HG03095 (cell line): ENCODE results near the gene CTIF.

Experiments used
- ATAC-seq: cut with Tn5 transposase; IDR thresholded peaks from one replicate; pipeline ENCODE4 v1.9.1; 2021; ENCODE audit warnings: moderate library complexity; ENCODE audit not compliant: unreplicated experiment

CTIF gene

GRCh38 chr18:48781163-48781987 is 242.5 kb downstream of the CTIF start:
- no peak for ATAC-seq

- no peak for ATAC-seq
Observed at GRCh38 chr18:48781988-48782363, 243.1 kb downstream of the CTIF start.

- ATAC-seq: no peak
Observed at GRCh38 chr18:48782381-48782861, 243.6 kb downstream of the CTIF start.

- no peak for ATAC-seq
Observed at GRCh38 chr18:48783616-48784520, 245.0 kb downstream of the CTIF start.

GRCh38 chr18:48784656-48785055 is 245.8 kb downstream of the CTIF start:
- ATAC-seq: no peak

- ATAC-seq: peak; percentile 86
Observed at GRCh38 chr18:48785091-48785614, 246.3 kb downstream of the CTIF start.

- ATAC-seq: no peak
Observed at GRCh38 chr18:48785736-48786454, 247.1 kb downstream of the CTIF start.

GRCh38 chr18:48786455-48787202 is 247.8 kb downstream of the CTIF start:
- no peak for ATAC-seq

GRCh38 chr18:48787203-48788151 is 248.6 kb downstream of the CTIF start:
- ATAC-seq: no peak

GRCh38 chr18:48788373-48788772 is 249.5 kb downstream of the CTIF start:
- no peak for ATAC-seq

- ATAC-seq: no peak
Observed at GRCh38 chr18:48789259-48789812, 250.5 kb downstream of the CTIF start.

- ATAC-seq: no peak
Observed at GRCh38 chr18:48790226-48790863, 251.5 kb downstream of the CTIF start.

GRCh38 chr18:48790869-48791635 is 252.2 kb downstream of the CTIF start:
- ATAC-seq: no peak

GRCh38 chr18:48791636-48792105 is 252.8 kb downstream of the CTIF start:
- no peak for ATAC-seq

- ATAC-seq: no peak
Observed at GRCh38 chr18:48792141-48792540, 253.3 kb downstream of the CTIF start.

- ATAC-seq: no peak
Observed at GRCh38 chr18:48792611-48793380, 254.0 kb downstream of the CTIF start.
